SK-N-SH (cell line): ENCODE results near the gene CDKN2B-AS1. TPM values are rescaled to one million over a fixed set of nuclear protein-coding genes. Genes with fewer than 3 reads are reported as not detected.

ENCODE experiments used
- CTCF ChIA-PET: fragments of 300-600, 350-600 bp; formaldehyde crosslinking; extraction: SDS; loops from one replicate; lab custom pipeline; 2021; lab: Yijun Ruan, JAX
- POLR2A ChIA-PET: fragments of 350-600 bp; sonication (Branson Sonifier 250); formaldehyde crosslinking; extraction: SDS; loops from one replicate; lab custom pipeline; 2020; ENCODE audit warnings: antibody characterized with exemption, inconsistent platforms; lab: Yijun Ruan, JAX
- DNase-seq: peaks from one replicate; pipeline ENCODE4 v3.0.0; 2012
- H2AFZ ChIP-seq: fragments of 200-600 bp; sonication (generic); 2 replicates; pipeline ENCODE4 v1.8.1; 2016; ENCODE audit warnings: antibody characterized with exemption, mild to moderate bottlenecking, low read depth
- H3F3A ChIP-seq: fragments of 200-600 bp; sonication (generic); replicated peaks from 2 replicates; pipeline ENCODE3; 2016; ENCODE audit warnings: antibody characterized with exemption, mild to moderate bottlenecking; ENCODE audit not compliant: insufficient read depth
- H3K27ac ChIP-seq, 2 experiments: fragments of 200-500 bp in 1 of 2; fragments of 200-600 bp in 1 of 2; sonication (Bioruptor generic) in 1 of 2; sonication (generic), shearing (Covaris generic) in 1 of 2; 2 replicates each; pipeline versions ENCODE4 v1.5.1 to v1.6.1; 2014 to 2016; ENCODE audit warnings: low read depth in 2 of 2, inconsistent platforms in 1 of 2, low read length in 1 of 2, mild to moderate bottlenecking in 1 of 2, mixed read lengths in 1 of 2
- H3K27me3 ChIP-seq: fragments of 200-600 bp; sonication (generic), shearing (Covaris generic); 2 replicates; pipeline ENCODE4 v1.6.1; 2016; ENCODE audit warnings: mixed run types; ENCODE audit not compliant: insufficient read depth
- H3K36me3 ChIP-seq, 2 experiments: fragments of 200-500 bp in 1 of 2; fragments of 200-600 bp in 1 of 2; sonication (Bioruptor generic) in 1 of 2; sonication (generic) in 1 of 2; replicated peaks in 1 of 2; 2 replicates each; pipeline versions ENCODE3 to v1.5.1; 2014 to 2016; ENCODE audit warnings: low read length in 1 of 2, mild to moderate bottlenecking in 1 of 2; ENCODE audit not compliant: insufficient read depth in 2 of 2, control insufficient read depth in 1 of 2
- H3K4me1 ChIP-seq, 2 experiments: fragments of 200-500 bp in 1 of 2; fragments of 200-600 bp in 1 of 2; sonication (Bioruptor generic) in 1 of 2; sonication (generic), shearing (Covaris generic) in 1 of 2; 2 replicates each; pipeline versions ENCODE4 v1.5.1 to v1.6.1; 2014 to 2016; ENCODE audit warnings: low read depth in 1 of 2, low read length in 1 of 2, mixed run types in 1 of 2; ENCODE audit not compliant: insufficient read depth in 2 of 2, control insufficient read depth in 1 of 2
- H3K4me2 ChIP-seq: fragments of 200-600 bp; sonication (generic), shearing (Covaris generic); 2 replicates; pipeline ENCODE4 v1.6.1; 2017; ENCODE audit warnings: mixed run types
- H3K4me3 ChIP-seq, 2 experiments: fragments of 200-500 bp in 1 of 2; fragments of 200-600 bp in 1 of 2; sonication (Bioruptor generic) in 1 of 2; sonication (generic), shearing (Covaris generic) in 1 of 2; 2 replicates each; pipeline versions ENCODE4 v1.5.1 to v1.8.1; 2014 to 2016; ENCODE audit warnings: low read depth in 2 of 2, inconsistent platforms in 1 of 2, low read length in 1 of 2, mild to moderate bottlenecking in 1 of 2, mixed read lengths in 1 of 2, moderate library complexity in 1 of 2
- H3K79me2 ChIP-seq: fragments of 200-600 bp; sonication (generic); 2 replicates; pipeline ENCODE4 v1.8.1; 2017; ENCODE audit warnings: mild to moderate bottlenecking; ENCODE audit not compliant: insufficient read depth
- H3K9ac ChIP-seq: fragments of 200-600 bp; sonication (generic); 2 replicates; pipeline ENCODE4 v1.6.1; 2017; ENCODE audit warnings: mixed run types
- H3K9me2 ChIP-seq: fragments of 200-600 bp; sonication (generic); 2 replicates; pipeline ENCODE4 v1.6.1; 2017; ENCODE audit warnings: mixed run types
- H3K9me3 ChIP-seq: fragments of 200-600 bp; sonication (generic); 2 replicates; pipeline ENCODE4 v1.6.1; 2017; ENCODE audit warnings: mixed run types, mild to moderate bottlenecking, moderate library complexity
- H4K20me1 ChIP-seq: fragments of 200-600 bp; sonication (generic); 2 replicates; pipeline ENCODE4 v1.6.1; 2017; ENCODE audit warnings: mild to moderate bottlenecking, mixed run types; ENCODE audit not compliant: insufficient read depth
- CTCF ChIP-seq: fragments of 200-600 bp; sonication (generic); IDR thresholded peaks from 2 replicates; pipeline ENCODE4 v1.6.1; 2017; ENCODE audit warnings: antibody characterized with exemption, mild to moderate bottlenecking, moderate library complexity
- ELF1 ChIP-seq: IDR thresholded peaks from 2 replicates; pipeline ENCODE4 v1.4.0; 2012
- EP300 ChIP-seq, 2 experiments: IDR thresholded peaks; 2 replicates each; pipeline versions ENCODE4 v1.4.0 to v1.6.1; 2012; ENCODE audit warnings: borderline replicate concordance in 1 of 2, low read depth in 1 of 2, low read length in 1 of 2
- EZH2phosphoT487 ChIP-seq: fragments of 200-600 bp; sonication (generic); IDR thresholded peaks from 2 replicates; pipeline ENCODE4 v1.6.1; 2017; ENCODE audit warnings: low read depth, mixed run types, mild to moderate bottlenecking, antibody characterized with exemption, moderate library complexity, borderline replicate concordance
- FOSL2 ChIP-seq: IDR thresholded peaks from 2 replicates; pipeline ENCODE4 v1.4.0; 2012; ENCODE audit warnings: low read depth, mild to moderate bottlenecking, moderate library complexity, borderline replicate concordance
- GABPA ChIP-seq: IDR thresholded peaks from 2 replicates; pipeline ENCODE4 v1.4.0; 2012; ENCODE audit warnings: low read depth, mild to moderate bottlenecking
- JUND ChIP-seq: IDR thresholded peaks from 2 replicates; pipeline ENCODE4 v1.4.0; 2012
- MAX ChIP-seq: IDR thresholded peaks from 2 replicates; pipeline ENCODE4 v1.4.0; 2012; ENCODE audit warnings: low read depth
- MEF2A ChIP-seq: IDR thresholded peaks from 2 replicates; pipeline ENCODE4 v1.4.0; 2012; ENCODE audit warnings: low read depth, borderline replicate concordance
- NFIC ChIP-seq: IDR thresholded peaks from 2 replicates; pipeline ENCODE4 v1.4.0; 2012; ENCODE audit warnings: borderline replicate concordance
- PBX3 ChIP-seq: IDR thresholded peaks from 2 replicates; pipeline ENCODE4; 2012
- POLR2AphosphoS5 ChIP-seq: IDR thresholded peaks from 2 replicates; pipeline ENCODE4 v1.6.1; 2012; ENCODE audit warnings: low read depth, low read length
- RCOR1 ChIP-seq: fragments of 150-350 bp; IDR thresholded peaks from 2 replicates; pipeline ENCODE4 v1.6.1; 2017; ENCODE audit warnings: antibody characterized with exemption, low read length
- RFX5 ChIP-seq: IDR thresholded peaks from 2 replicates; pipeline ENCODE4 v1.6.1; 2012; ENCODE audit warnings: mild to moderate bottlenecking, improper control_type of control experiment, low read length
- RXRA ChIP-seq: IDR thresholded peaks from 2 replicates; pipeline ENCODE4 v1.4.0; 2012; ENCODE audit warnings: low read depth, mild to moderate bottlenecking, borderline replicate concordance
- TCF12 ChIP-seq: IDR thresholded peaks from 2 replicates; pipeline ENCODE4 v1.4.0; 2012
- TEAD4 ChIP-seq: IDR thresholded peaks from 2 replicates; pipeline ENCODE4 v1.4.0; 2012; ENCODE audit warnings: mild to moderate bottlenecking, borderline replicate concordance; ENCODE audit not compliant: insufficient read depth
- USF1 ChIP-seq: IDR thresholded peaks from 2 replicates; pipeline ENCODE4 v1.4.0; 2012; ENCODE audit warnings: low read depth, borderline replicate concordance
- YY1 ChIP-seq: IDR thresholded peaks from 2 replicates; pipeline ENCODE4 v1.4.0; 2012; ENCODE audit warnings: low read depth, mild to moderate bottlenecking
- WGBS: methylation state at CpG from one replicate; pipeline ENCODE4 v1.1.6; 2017; ENCODE audit warnings: low lambda C conversion rate; 5-methylcytosine and 5-hydroxymethylcytosine counted together
- polyA plus RNA-seq, 3 experiments: library from polyadenylated mRNA; depleted of rRNA; stranded (reverse); fragments of >200 nt; gene quantifications; 2 replicates each; pipeline ENCODE4 v1.2.3, GENCODE V29; 2012

CDKN2B-AS1 gene
- polyA plus RNA-seq, 1 of the 3 experiments (the other 2 are of a cell fraction), result 0.25 TPM

- Histone ChIP-seq H4K20me1 (no peaks in the 10 kb centered on the region), H3K4me1 (peaks cover 0 to 4% of the 10 kb centered on the region in 2 experiments; a peak in 1 of 4 replicates), H3K9me2 (no peaks in the 10 kb centered on the region), H3K9ac (peak overlapping the region; percentile 26; the same call in 1 of the 2 replicates), H3K27ac (no peak overlapping the region), H3K79me2 (no peaks in the 10 kb centered on the region), H3K27me3 (peaks cover 85% of the 10 kb centered on the region), H3K4me2 (peak overlapping the region; percentile 93), H3F3A (peaks cover 11% of the 10 kb centered on the region), H2AFZ (peak overlapping the region; percentile 69), H3K9me3 (no peaks in the 10 kb centered on the region), H3K36me3 (no peaks in the 10 kb centered on the region)
- POLR2A ChIA-PET, result no interaction called here
- CTCF ChIA-PET, result interaction anchor here (1.5 to 1.9 kb wide), 2 partner anchors 161 to 162 kb away, joined by 4 to 6 read pairs; no protein-coding TSS in a partner anchor
- under 1% methylated on average over 32 of the region's 51 CpGs for WGBS
- peak; percentile 79 for DNase-seq
- TF ChIP-seq RCOR1 (no peak), RXRA (no peak), MAX (no peak; the same call in 1 of the 2 replicates), PBX3 (no peak), TCF12 (no peak), ELF1 (no peak), FOSL2 (no peak), EP300 (IDR thresholded peaks at IDR 0.05; ENCODE audit: borderline replicate concordance in 1 of 2, low read depth in 1 of 2, low read length in 1 of 2) (no peak), CTCF (no peak), TEAD4 (no peak), GABPA (no peak)
- TF ChIP-seq, all 33 proteins: peak for 0
- H3K4me3 ChIP-seq, result peak overlapping the region; percentile 53 to 65
Observed at GRCh38 chr9:21974722-21975409, 19.7 kb upstream of the CDKN2B-AS1 start.

- ChIA-PET POLR2A (interaction anchor here (0.5 kb wide), 1 partner anchor 14 kb away, joined by 3 read pairs; no protein-coding TSS in a partner anchor), CTCF (interaction anchor here (1.0 to 3.8 kb wide), 3 partner anchors 32 to 580 kb away, joined by 3 to 20 read pairs (median 6); partner anchors contain the start of gene CDKN2B)
- 45% methylated on average over 19 of the region's 19 CpGs for whole genome bisulfite sequencing
- Histone ChIP-seq H3K9ac (no peak overlapping the region), H3K9me3 (no peaks in the 10 kb centered on the region), H4K20me1 (no peaks in the 10 kb centered on the region), H3K79me2 (no peaks in the 10 kb centered on the region), H3K4me2 (no peak overlapping the region), H3F3A (peaks cover 11% of the 10 kb centered on the region), H3K27ac (no peak overlapping the region), H3K9me2 (no peaks in the 10 kb centered on the region), H3K36me3 (no peaks in the 10 kb centered on the region), H3K27me3 (peaks cover 70% of the 10 kb centered on the region), H3K4me1 (peaks cover 0 to 4% of the 10 kb centered on the region in 2 experiments; a peak in 1 of 4 replicates), H2AFZ (no peak overlapping the region), H3K4me3 (no peak overlapping the region)
- DNase-seq, result no peak
- no peak for TF ChIP-seq GABPA
- TF ChIP-seq USF1, result no peak
- TF ChIP-seq RFX5, result no peak
- no peak for TF ChIP-seq FOSL2
- no peak for TF ChIP-seq YY1
- TF ChIP-seq TEAD4, result no peak
- no peak; the same call in 1 of the 2 replicates for TF ChIP-seq EZH2phosphoT487
- TF ChIP-seq RXRA, result no peak
- no peak for TF ChIP-seq JUND
- no peak for TF ChIP-seq POLR2AphosphoS5
- TF ChIP-seq NFIC, result no peak
- no peak for TF ChIP-seq ELF1
- no peak for TF ChIP-seq MEF2A
- TF ChIP-seq MAX, result no peak
- no peak for TF ChIP-seq CTCF
- TF ChIP-seq EP300 (IDR thresholded peaks at IDR 0.05; ENCODE audit: borderline replicate concordance in 1 of 2, low read depth in 1 of 2, low read length in 1 of 2), result no peak
Observed at GRCh38 chr9:21976334-21976875, 18.2 kb upstream of the CDKN2B-AS1 start.
